ENCODE results near the gene LSM5. TPM values are rescaled to one million over a fixed set of nuclear protein-coding genes. Genes with fewer than 3 reads are reported as not detected.

Gene LSM5
- total RNA-seq, 1 donor from 2014 or later, result 27.1 TPM

- TF ChIP-seq CTCF (IDR thresholded peaks at IDR 0.05), result no peak
- Histone ChIP-seq H3K36me3 (no peaks in the 10 kb centered on the region), H3K27me3 (ENCODE audit: low read depth) (no peaks in the 10 kb centered on the region), H3K4me3 (no peak overlapping the region), H3K27ac (no peak overlapping the region), H3K9me3 (no peaks in the 10 kb centered on the region), H3K4me1 (no peaks in the 10 kb centered on the region)
- DNase-seq, result no peak
- intact Hi-C loops (cut with DNase I), result no loop called here
- no peak for ATAC-seq
Observed at GRCh38 chr7:32461484-32461883, 28.7 kb downstream of the LSM5 start.

GRCh38 chr7:32459788-32460187 is 30.4 kb downstream of the LSM5 start:
- no peak for ATAC-seq
- Histone ChIP-seq H3K9me3 (no peaks in the 10 kb centered on the region), H3K27ac (no peak overlapping the region), H3K27me3 (ENCODE audit: low read depth) (no peaks in the 10 kb centered on the region), H3K36me3 (no peaks in the 10 kb centered on the region), H3K4me1 (no peaks in the 10 kb centered on the region), H3K4me3 (no peak overlapping the region)
- no peak for TF ChIP-seq CTCF (IDR thresholded peaks at IDR 0.05)
- DNase-seq, result no peak
- intact Hi-C loops (cut with DNase I), result no loop called here

GRCh38 chr7:32458025-32458424 is 32.2 kb downstream of the LSM5 start:
- no peak for TF ChIP-seq CTCF (IDR thresholded peaks at IDR 0.05)
- DNase-seq (no peak), ATAC-seq (no peak)
- Histone ChIP-seq H3K9me3 (no peaks in the 10 kb centered on the region), H3K4me3 (no peak overlapping the region), H3K27ac (no peak overlapping the region), H3K36me3 (no peaks in the 10 kb centered on the region), H3K4me1 (no peaks in the 10 kb centered on the region), H3K27me3 (ENCODE audit: low read depth) (no peaks in the 10 kb centered on the region)
- intact Hi-C loops (cut with DNase I), result no loop called here

GRCh38 chr7:32453341-32454011 is 36.7 kb downstream of the LSM5 start:
- H3K36me3 ChIP-seq, result no peaks in the 10 kb centered on the region
- H3K9me3 ChIP-seq, result no peaks in the 10 kb centered on the region
- TF ChIP-seq CTCF (IDR thresholded peaks at IDR 0.05), result no peak
- no peak overlapping the region for H3K4me3 ChIP-seq
- no peak overlapping the region for H3K27ac ChIP-seq
- no peaks in the 10 kb centered on the region for H3K4me1 ChIP-seq
- no peaks in the 10 kb centered on the region for H3K27me3 ChIP-seq (ENCODE audit: low read depth)
- ATAC-seq, result no peak
- intact Hi-C loops (cut with DNase I), result no loop called here
- no peak for DNase-seq

GRCh38 chr7:32447218-32447617 is 43.0 kb downstream of the LSM5 start:
- H3K27ac ChIP-seq, result no peak overlapping the region
- no peak for TF ChIP-seq CTCF (IDR thresholded peaks at IDR 0.05)
- H3K27me3 ChIP-seq (ENCODE audit: low read depth), result no peaks in the 10 kb centered on the region
- H3K4me1 ChIP-seq, result no peaks in the 10 kb centered on the region
- H3K9me3 ChIP-seq, result no peaks in the 10 kb centered on the region
- intact Hi-C loops (cut with DNase I), result no loop called here
- H3K4me3 ChIP-seq, result no peak overlapping the region
- ATAC-seq, result no peak
- H3K36me3 ChIP-seq, result no peaks in the 10 kb centered on the region
- no peak for DNase-seq

Measured in lower lobe of right lung (tissue), 2 donors.